Skin of body (tissue), 2 donors: ENCODE results near the gene MRPL42. TPM values are rescaled to one million over a fixed set of nuclear protein-coding genes. Genes with fewer than 3 reads are reported as not detected.
A peak's percentile ranks its signal among the peaks of the same experiment; 100 is the strongest.
"Not testable (repeated sequence)": the region's sequence is repeated elsewhere in the genome, so short reads cannot be mapped to it uniquely, and the experiment has no call there.

Experiments used
- DNase-seq: peaks from one replicate; lab custom pipeline; 2025; lab: John Stamatoyannopoulos, UW
- total RNA-seq: library from RNA; depleted of rRNA; stranded (reverse); fragments of >200 nt; gene quantifications from one replicate; pipeline ENCODE4 v1.2.3, GENCODE V29; 2014

MRPL42 gene
- total RNA-seq, 1 donor from 2014 or later: 40.7 TPM

- DNase-seq: not testable (repeated sequence)
Observed at GRCh38 chr12:93498813-93499212, 31.5 kb downstream of the MRPL42 start.

- no peak for DNase-seq
Observed at GRCh38 chr12:93500201-93500600, 32.9 kb downstream of the MRPL42 start.

GRCh38 chr12:93500667-93501066 is 33.4 kb downstream of the MRPL42 start:
- DNase-seq: no peak

GRCh38 chr12:93502802-93503623 is 35.7 kb downstream of the MRPL42 start:
- peak; percentile 19 for DNase-seq

- DNase-seq: no peak
Observed at GRCh38 chr12:93507165-93507564, 39.9 kb downstream of the MRPL42 start.

GRCh38 chr12:93509506-93509905 is 42.2 kb downstream of the MRPL42 start:
- DNase-seq: no peak

- peak; percentile 7 for DNase-seq
Observed at GRCh38 chr12:93514853-93515252, 47.5 kb downstream of the MRPL42 start.

GRCh38 chr12:93518725-93519124 is 51.4 kb downstream of the MRPL42 start:
- DNase-seq: no peak

- DNase-seq: no peak
Observed at GRCh38 chr12:93519859-93520258, 52.5 kb downstream of the MRPL42 start.

GRCh38 chr12:93520454-93520853 is 53.1 kb downstream of the MRPL42 start:
- DNase-seq: no peak

- no peak for DNase-seq
Observed at GRCh38 chr12:93521225-93522080, 54.1 kb downstream of the MRPL42 start.

- no peak for DNase-seq
Observed at GRCh38 chr12:93524386-93525133, 57.2 kb downstream of the MRPL42 start.

- DNase-seq: no peak
Observed at GRCh38 chr12:93526786-93527428, 59.6 kb downstream of the MRPL42 start.

GRCh38 chr12:93530358-93530757 is 63.0 kb downstream of the MRPL42 start:
- DNase-seq: no peak

- no peak for DNase-seq
Observed at GRCh38 chr12:93533310-93533709, 66.0 kb downstream of the MRPL42 start.

GRCh38 chr12:93536111-93536765 is 68.9 kb downstream of the MRPL42 start:
- no peak for DNase-seq

GRCh38 chr12:93536766-93537488 is 69.6 kb downstream of the MRPL42 start:
- peak; percentile 22 for DNase-seq

GRCh38 chr12:93537769-93538168 is 70.5 kb downstream of the MRPL42 start:
- DNase-seq: no peak

GRCh38 chr12:93539821-93540220 is 72.5 kb downstream of the MRPL42 start:
- no peak for DNase-seq

- peak; percentile 23 for DNase-seq
Observed at GRCh38 chr12:93540466-93540865, 73.2 kb downstream of the MRPL42 start.
